ENCODE measurements around the gene AGXT.

Gene AGXT

DNA sequence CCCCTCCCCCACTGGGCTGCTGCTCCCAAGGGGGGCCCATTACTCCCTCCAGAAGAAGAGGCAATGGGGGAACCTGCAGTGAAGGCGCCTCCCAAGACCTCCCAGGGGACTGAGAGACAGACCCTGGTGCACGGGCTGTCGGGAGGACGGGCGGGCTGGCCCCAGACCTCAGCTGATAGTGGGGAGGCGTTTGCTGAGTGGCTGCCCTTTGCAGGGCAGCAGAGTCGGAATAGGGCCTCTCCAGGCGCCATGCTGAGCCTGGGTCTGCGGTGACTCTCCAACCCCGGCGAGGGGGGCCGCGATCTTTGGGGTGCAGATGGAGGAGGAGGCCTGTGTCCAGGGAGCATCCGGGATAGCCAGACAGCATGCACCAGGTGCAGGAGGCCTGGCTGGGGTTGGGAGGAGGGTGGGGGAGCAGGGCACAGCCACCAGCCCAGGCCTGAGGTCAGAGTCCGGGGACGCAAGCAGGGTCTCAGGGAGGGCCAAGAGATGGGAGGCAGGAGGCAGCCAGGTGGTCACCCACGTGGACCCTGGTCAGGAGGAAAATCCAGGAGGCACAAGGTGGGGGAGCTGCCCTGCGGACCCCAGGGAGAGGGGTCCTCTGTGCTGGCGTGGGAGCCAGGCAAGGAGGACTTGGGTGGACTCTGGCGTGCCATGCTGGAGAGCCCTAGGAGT lies 48.5 kb downstream of the AGXT start:
- DNase-seq (ENCODE audit: extremely low read depth, low read depth), result no peak
- TF ChIP-seq, protein P1, sequence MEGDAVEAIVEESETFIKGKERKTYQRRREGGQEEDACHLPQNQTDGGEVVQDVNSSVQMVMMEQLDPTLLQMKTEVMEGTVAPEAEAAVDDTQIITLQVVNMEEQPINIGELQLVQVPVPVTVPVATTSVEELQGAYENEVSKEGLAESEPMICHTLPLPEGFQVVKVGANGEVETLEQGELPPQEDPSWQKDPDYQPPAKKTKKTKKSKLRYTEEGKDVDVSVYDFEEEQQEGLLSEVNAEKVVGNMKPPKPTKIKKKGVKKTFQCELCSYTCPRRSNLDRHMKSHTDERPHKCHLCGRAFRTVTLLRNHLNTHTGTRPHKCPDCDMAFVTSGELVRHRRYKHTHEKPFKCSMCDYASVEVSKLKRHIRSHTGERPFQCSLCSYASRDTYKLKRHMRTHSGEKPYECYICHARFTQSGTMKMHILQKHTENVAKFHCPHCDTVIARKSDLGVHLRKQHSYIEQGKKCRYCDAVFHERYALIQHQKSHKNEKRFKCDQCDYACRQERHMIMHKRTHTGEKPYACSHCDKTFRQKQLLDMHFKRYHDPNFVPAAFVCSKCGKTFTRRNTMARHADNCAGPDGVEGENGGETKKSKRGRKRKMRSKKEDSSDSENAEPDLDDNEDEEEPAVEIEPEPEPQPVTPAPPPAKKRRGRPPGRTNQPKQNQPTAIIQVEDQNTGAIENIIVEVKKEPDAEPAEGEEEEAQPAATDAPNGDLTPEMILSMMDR (IDR thresholded peaks at IDR 0.05; ENCODE audit: low read depth, low read length), result no peak

GRCh38 chr2:240917684-240918257 lies 49.1 kb downstream of the AGXT start:
- TF ChIP-seq, protein P1 (IDR thresholded peaks at IDR 0.05; ENCODE audit: low read depth, low read length), result no peak
- DNase-seq (ENCODE audit: extremely low read depth, low read depth), result no peak

DNA sequence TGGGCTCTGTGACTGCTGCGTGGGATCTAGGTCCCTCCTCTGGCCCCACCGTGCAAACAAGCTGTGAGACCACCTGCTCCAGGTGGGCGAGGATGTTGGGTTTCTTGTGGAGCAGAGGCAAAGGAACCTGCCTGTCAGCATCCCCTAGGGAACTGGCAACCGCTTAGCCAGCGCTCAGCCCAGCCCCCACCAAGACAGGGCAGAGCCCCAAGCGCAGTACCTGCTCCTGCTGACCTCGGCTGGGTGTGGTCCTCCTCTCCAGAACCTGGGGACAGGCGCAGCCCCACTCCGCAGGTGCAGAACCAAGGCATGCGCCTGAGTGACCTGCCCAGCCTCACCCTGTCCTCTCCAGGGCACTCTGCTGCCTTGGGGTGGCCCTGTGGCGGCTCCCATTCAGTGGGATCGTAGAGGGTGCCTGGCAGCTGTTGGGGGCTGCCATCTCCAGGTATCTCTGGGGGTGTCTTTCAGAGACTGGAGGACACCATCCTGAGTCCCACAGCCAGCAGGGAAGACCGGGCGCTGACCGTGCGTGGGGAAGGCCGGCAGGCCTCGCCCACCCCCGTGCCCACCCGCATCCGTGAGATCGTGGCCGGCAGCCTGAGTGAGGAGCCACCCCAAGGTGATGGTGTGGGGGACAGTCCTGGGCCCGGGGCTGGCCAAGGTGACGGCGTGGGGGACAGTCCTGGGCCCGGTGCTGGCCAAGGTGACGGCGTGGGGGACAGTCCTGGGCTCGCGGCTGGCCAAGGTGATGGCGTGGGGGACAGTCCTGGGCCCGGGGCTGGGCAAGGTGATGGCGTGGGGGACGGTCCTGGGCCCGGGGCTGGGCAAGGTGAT lies 49.9 kb downstream of the AGXT start:
- DNase-seq (ENCODE audit: extremely low read depth, low read depth), result no peak
- TF ChIP-seq, protein P1 (IDR thresholded peaks at IDR 0.05; ENCODE audit: low read depth, low read length), result no peak

GRCh38 chr2:240919161-240919781 lies 50.6 kb downstream of the AGXT start:
- TF ChIP-seq, protein P1 (IDR thresholded peaks at IDR 0.05; ENCODE audit: low read depth, low read length), result no peak
- DNase-seq (ENCODE audit: extremely low read depth, low read depth), result no peak

DNA sequence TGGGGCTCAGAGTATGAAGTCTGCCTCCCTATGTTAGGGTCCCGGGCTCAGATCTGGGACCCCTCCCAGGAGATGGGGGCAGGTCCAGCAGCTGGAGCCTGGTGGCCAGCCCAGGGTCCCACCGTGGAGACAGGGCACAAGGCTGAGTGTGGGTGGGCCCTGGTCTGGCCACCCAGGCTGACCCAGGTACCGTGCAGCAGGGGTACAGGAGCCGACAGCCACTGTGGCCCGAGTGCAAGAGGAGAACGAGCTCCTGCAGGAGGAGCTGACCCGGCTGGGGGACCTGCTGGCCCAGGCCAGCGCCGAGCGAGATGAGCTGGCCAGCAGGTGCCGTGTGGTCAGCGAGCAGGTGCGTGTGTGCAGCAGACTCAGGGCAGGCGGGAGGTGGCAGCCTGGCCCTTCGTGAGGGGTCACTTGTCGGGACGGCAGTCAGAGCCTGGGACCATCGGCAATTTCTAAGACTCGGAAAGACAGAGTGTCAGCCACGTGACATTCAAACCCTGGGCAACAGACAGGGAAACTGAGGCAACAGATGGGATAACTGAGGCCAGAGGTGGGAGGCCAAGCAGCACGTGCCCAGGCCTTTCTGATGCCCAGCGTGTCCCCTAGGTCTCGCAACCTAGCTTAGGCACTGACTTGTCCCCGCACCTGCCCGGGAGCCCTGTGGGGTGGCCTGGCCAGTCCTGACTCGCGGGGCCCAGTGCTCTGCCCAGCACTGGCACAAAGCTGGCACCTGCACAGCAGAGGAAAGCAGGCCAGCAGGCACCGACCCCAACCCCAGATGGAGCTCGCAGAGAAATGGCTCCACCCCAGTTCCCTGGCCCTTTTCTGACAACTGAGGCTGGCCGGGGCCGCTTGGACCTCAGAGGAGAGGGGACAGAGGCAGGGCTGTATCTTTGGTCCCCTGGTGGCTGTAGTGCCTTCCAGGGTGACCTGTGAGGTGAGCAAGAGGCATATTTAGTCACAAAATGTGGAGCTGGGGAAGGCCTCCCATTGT lies 51.5 kb downstream of the AGXT start:
- no peak for DNase-seq (ENCODE audit: extremely low read depth, low read depth)
- TF ChIP-seq, protein P1 (IDR thresholded peaks at IDR 0.05; ENCODE audit: low read depth, low read length), result no peak

GRCh38 chr2:240920783-240921231 lies 52.2 kb downstream of the AGXT start:
- no peak for DNase-seq (ENCODE audit: extremely low read depth, low read depth)
- TF ChIP-seq, protein P1 (IDR thresholded peaks at IDR 0.05; ENCODE audit: low read depth, low read length), result no peak
